OCI-LY7 (cell line): Measurements from ENCODE around the gene TEX14. TPM values are rescaled to one million over a fixed set of nuclear protein-coding genes. Genes with fewer than 3 reads are reported as not detected.

Source experiments
- BruUV-seq: library from RNA; stranded (reverse); fragments of 400-500 nt; replicated peaks from 2 replicates; lab custom pipeline; 2021; lab: Mats Ljungman, UMichigan
- CTCF ChIA-PET: fragments of 300-600 bp; sonication (Branson Sonifier 250); formaldehyde crosslinking; loops from one replicate; lab custom pipeline; 2022; ENCODE audit warnings: antibody characterized with exemption; ENCODE audit not compliant: unreplicated experiment; lab: Charles Lee
- POLR2A ChIA-PET: fragments of 300-600 bp; sonication (Branson Sonifier 250); formaldehyde crosslinking; loops from one replicate; lab custom pipeline; 2022; ENCODE audit warnings: antibody characterized with exemption; lab: Charles Lee
- DNase-seq: peaks from one replicate; pipeline ENCODE4 v3.0.0-alpha.2; 2015; ENCODE audit warnings: low spot score
- H2AFZ ChIP-seq: fragments of 200-600 bp; sonication (generic), shearing (Covaris generic); 2 replicates; pipeline ENCODE4 v1.6.1; 2014; ENCODE audit warnings: mild to moderate bottlenecking, antibody characterized with exemption, low read length, moderate library complexity
- H3K27ac ChIP-seq: fragments of 200-600 bp; sonication (generic); 2 replicates; pipeline ENCODE4 v1.5.1; 2014; ENCODE audit warnings: mixed run types, low read depth, mild to moderate bottlenecking, moderate library complexity, low read length, inconsistent platforms; ENCODE audit not compliant: poor library complexity, severe bottlenecking
- H3K36me3 ChIP-seq: fragments of 200-600 bp; sonication (generic); 2 replicates; pipeline ENCODE4 v1.6.1; 2014; ENCODE audit warnings: mild to moderate bottlenecking, antibody characterized with exemption, low read length, moderate library complexity, mixed read lengths; ENCODE audit not compliant: insufficient read depth
- H3K4me1 ChIP-seq: fragments of 200-600 bp; sonication (generic); 2 replicates; pipeline ENCODE4 v1.5.1; 2014; ENCODE audit warnings: mild to moderate bottlenecking, low read length; ENCODE audit not compliant: insufficient read depth, poor library complexity, severe bottlenecking
- H3K4me2 ChIP-seq: fragments of 200-600 bp; sonication (generic); 2 replicates; pipeline ENCODE4 v1.6.1; 2014; ENCODE audit warnings: mild to moderate bottlenecking, low read length
- H3K4me3 ChIP-seq: fragments of 200-600 bp; sonication (generic); 2 replicates; pipeline ENCODE4 v1.5.1; 2014; ENCODE audit warnings: mild to moderate bottlenecking, low read depth, low read length; ENCODE audit not compliant: poor library complexity, severe bottlenecking
- H3K79me2 ChIP-seq: fragments of 200-600 bp; sonication (generic); 2 replicates; pipeline ENCODE4 v1.6.1; 2016; ENCODE audit warnings: low read depth, mild to moderate bottlenecking, low read length, moderate library complexity, mixed read lengths; ENCODE audit not compliant: insufficient read depth
- H3K9me2 ChIP-seq: fragments of 200-600 bp; sonication (generic); 2 replicates; pipeline ENCODE4 v1.6.1; 2016; ENCODE audit warnings: mild to moderate bottlenecking, low read length, mixed read lengths; ENCODE audit not compliant: insufficient read depth
- H3K9me3 ChIP-seq: fragments of 200-600 bp; sonication (generic); 2 replicates; pipeline ENCODE4 v1.6.1; 2014; ENCODE audit warnings: mild to moderate bottlenecking, mixed run types, low read length, mixed read lengths
- H4K20me1 ChIP-seq: fragments of 200-600 bp; sonication (generic); 2 replicates; pipeline ENCODE4 v1.6.1; 2014; ENCODE audit warnings: mild to moderate bottlenecking, antibody characterized with exemption, low read length, moderate library complexity, mixed read lengths; ENCODE audit not compliant: insufficient read depth
- CTCF ChIP-seq: fragments of 200-600 bp; sonication (generic); conservative IDR thresholded peaks from 2 replicates; pipeline ENCODE4 v1.5.1; 2014; ENCODE audit warnings: mild to moderate bottlenecking, antibody characterized with exemption, low read length, moderate library complexity, mixed read lengths
- EZH2phosphoT487 ChIP-seq: fragments of 200-600 bp; sonication (generic); IDR thresholded peaks from 2 replicates; pipeline ENCODE4 v1.6.1; 2018; ENCODE audit warnings: low read depth, borderline replicate concordance, mild to moderate bottlenecking, mixed run types, antibody characterized with exemption, low read length, moderate library complexity, mixed read lengths
- intact Hi-C: fragments of 100-400 bp; cut with micrococcal nuclease; formaldehyde crosslinking; loops from one replicate; pipeline ENCODE4 v1.10.0; 2022; ENCODE audit not compliant: unreplicated experiment
- total RNA-seq, 2 experiments: library from RNA; depleted of rRNA in 1 of 2; stranded (reverse); fragments of >200 nt in 1 of 2; shearing (Covaris generic) in 1 of 2; gene quantifications; 2 replicates each; pipeline ENCODE4 v1.2.3, GENCODE V29; 2014 to 2022

The TEX14 gene
- total RNA-seq, 2 experiments from 2014 or later, result 0.69 to 2.3 TPM

- no peak for DNase-seq
- Histone ChIP-seq H3K27ac (no peak overlapping the region), H3K4me3 (no peak overlapping the region), H2AFZ (no peak overlapping the region), H4K20me1 (no peaks in the 10 kb centered on the region), H3K9me2 (no peaks in the 10 kb centered on the region), H3K79me2 (no peaks in the 10 kb centered on the region), H3K4me2 (no peak overlapping the region), H3K36me3 (no peaks in the 10 kb centered on the region), H3K9me3 (no peaks in the 10 kb centered on the region), H3K4me1 (no peaks in the 10 kb centered on the region)
- BruUV-seq, result no TSS peak
- intact Hi-C loops, result no loop called here
- CTCF ChIA-PET, result no interaction called here
- TF ChIP-seq EZH2phosphoT487, result no peak
- no peak for TF ChIP-seq CTCF
- POLR2A ChIA-PET, result no interaction called here
Measured at GRCh38 chr17:58537266-58537665, 154.6 kb downstream of the TEX14 start.

GRCh38 chr17:58536542-58536941 is 155.3 kb downstream of the TEX14 start:
- no peaks in the 10 kb centered on the region for H3K4me1 ChIP-seq
- no peaks in the 10 kb centered on the region for H4K20me1 ChIP-seq
- H3K36me3 ChIP-seq, result no peaks in the 10 kb centered on the region
- ChIA-PET POLR2A (interaction anchor here (1.1 kb wide), 1 partner anchor 11 kb away, joined by 4 read pairs; no protein-coding TSS in a partner anchor), CTCF (no interaction called here)
- H3K4me3 ChIP-seq, result no peak overlapping the region
- H3K79me2 ChIP-seq, result no peaks in the 10 kb centered on the region
- H3K27ac ChIP-seq, result no peak overlapping the region
- intact Hi-C loops, result no loop called here
- no TSS peak for BruUV-seq
- DNase-seq, result no peak
- H3K9me2 ChIP-seq, result no peaks in the 10 kb centered on the region
- no peak overlapping the region for H3K4me2 ChIP-seq
- no peak overlapping the region for H2AFZ ChIP-seq
- TF ChIP-seq CTCF (no peak), EZH2phosphoT487 (no peak)
- H3K9me3 ChIP-seq, result no peaks in the 10 kb centered on the region

GRCh38 chr17:58535431-58535830 is 156.4 kb downstream of the TEX14 start:
- DNase-seq, result no peak
- H4K20me1 ChIP-seq, result no peaks in the 10 kb centered on the region
- ChIA-PET CTCF (no interaction called here), POLR2A (interaction anchor here (0.9 to 1.1 kb wide), 2 partner anchors 12 to 95 kb away, joined by 3 to 4 read pairs; no protein-coding TSS in a partner anchor)
- no peaks in the 10 kb centered on the region for H3K9me2 ChIP-seq
- no peaks in the 10 kb centered on the region for H3K9me3 ChIP-seq
- TF ChIP-seq EZH2phosphoT487, result no peak
- TF ChIP-seq CTCF, result no peak
- H3K79me2 ChIP-seq, result no peaks in the 10 kb centered on the region
- intact Hi-C loops, result no loop called here
- no TSS peak for BruUV-seq
- H2AFZ ChIP-seq, result no peak overlapping the region
- no peaks in the 10 kb centered on the region for H3K4me1 ChIP-seq
- H3K4me3 ChIP-seq, result no peak overlapping the region
- H3K27ac ChIP-seq, result no peak overlapping the region
- no peaks in the 10 kb centered on the region for H3K36me3 ChIP-seq
- no peak overlapping the region for H3K4me2 ChIP-seq
